IPS-11a (cell line): ENCODE data around the gene PFDN1.
"Not testable (repeated sequence)": the region's sequence is repeated elsewhere in the genome, so short reads cannot be mapped to it uniquely, and the experiment has no call there.

Experiments
- H3K4me3 ChIP-seq: one replicate; pipeline ENCODE4 v1.5.1; 2013; ENCODE audit warnings: low read depth, low read length, control low read depth

PFDN1 gene

GRCh38 chr5:140217299-140218026 is 85.4 kb downstream of the PFDN1 start:
- no peak overlapping the region for H3K4me3 ChIP-seq

DNA sequence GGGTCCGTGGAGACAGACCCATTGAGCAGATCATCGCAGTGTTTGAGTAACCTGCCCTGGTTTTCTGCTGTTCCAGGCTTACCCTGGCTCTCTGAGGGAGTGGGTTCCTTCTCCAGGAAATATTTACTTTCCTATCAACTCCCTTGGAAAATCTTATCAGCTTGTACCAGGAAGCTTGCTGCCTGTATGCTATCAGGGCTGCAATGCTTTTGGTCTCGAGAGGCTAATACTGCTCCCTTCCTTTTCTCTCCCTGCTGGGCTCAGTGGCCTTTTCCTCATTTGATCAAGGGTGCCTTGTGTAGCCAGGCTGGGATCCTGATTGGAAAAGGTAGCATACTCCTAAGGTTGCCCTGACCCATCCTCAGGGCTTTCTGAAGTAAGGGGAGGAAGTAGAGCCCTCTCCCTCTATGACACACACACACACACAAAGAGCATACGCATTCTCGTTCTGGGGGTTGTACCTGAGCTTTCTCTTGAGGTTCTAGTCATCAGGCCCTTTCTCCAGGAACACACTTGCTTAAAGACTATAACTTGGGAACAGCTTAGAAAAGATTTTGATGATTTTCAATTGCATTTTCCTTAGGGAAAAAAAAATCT is 86.3 kb downstream of the PFDN1 start:
- no peak overlapping the region for H3K4me3 ChIP-seq

GRCh38 chr5:140215276-140215675 is 87.6 kb downstream of the PFDN1 start:
- H3K4me3 ChIP-seq = no peak overlapping the region

- no peak overlapping the region for H3K4me3 ChIP-seq
Measured at GRCh38 chr5:140214831-140215230, 88.1 kb downstream of the PFDN1 start.

- H3K4me3 ChIP-seq = no peak overlapping the region
Measured at GRCh38 chr5:140213370-140213983, 89.4 kb downstream of the PFDN1 start.

- no peak overlapping the region for H3K4me3 ChIP-seq
Measured at GRCh38 chr5:140208065-140208464, 94.8 kb downstream of the PFDN1 start.

DNA sequence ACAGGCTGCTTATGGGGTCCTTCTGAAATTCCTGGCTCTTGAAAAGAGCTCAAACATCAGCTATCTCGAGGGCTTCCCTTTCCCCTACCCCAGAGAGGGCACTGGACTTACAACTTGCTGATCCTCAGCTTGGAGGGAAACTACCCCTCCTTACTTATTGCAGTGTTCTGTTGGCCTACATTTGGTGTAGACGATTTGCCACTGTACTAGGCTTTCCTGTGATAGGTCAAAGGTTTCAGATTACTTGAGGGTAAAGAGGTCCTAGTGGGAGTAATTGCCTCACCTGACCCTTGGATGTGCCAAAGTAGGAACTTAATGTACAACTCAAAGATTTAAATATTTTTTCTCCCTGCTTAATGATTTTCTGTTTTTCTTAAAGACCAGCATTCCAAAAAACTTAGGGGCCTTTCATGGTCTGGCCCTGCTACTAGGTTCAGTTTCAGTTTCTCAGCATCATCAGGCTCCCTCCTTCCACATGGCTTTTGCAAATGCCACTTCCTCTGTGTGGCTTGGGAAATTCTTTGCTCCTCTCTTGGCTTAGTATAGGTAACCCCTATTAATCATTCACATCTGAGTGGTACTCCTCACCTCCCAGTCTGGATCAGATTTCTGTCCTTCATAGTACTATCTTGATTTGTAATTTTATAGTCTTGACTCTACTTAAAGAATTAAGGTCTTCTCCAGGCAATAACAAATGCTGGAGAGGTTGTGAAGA is 95.5 kb downstream of the PFDN1 start:
- H3K4me3 ChIP-seq = no peak overlapping the region

DNA sequence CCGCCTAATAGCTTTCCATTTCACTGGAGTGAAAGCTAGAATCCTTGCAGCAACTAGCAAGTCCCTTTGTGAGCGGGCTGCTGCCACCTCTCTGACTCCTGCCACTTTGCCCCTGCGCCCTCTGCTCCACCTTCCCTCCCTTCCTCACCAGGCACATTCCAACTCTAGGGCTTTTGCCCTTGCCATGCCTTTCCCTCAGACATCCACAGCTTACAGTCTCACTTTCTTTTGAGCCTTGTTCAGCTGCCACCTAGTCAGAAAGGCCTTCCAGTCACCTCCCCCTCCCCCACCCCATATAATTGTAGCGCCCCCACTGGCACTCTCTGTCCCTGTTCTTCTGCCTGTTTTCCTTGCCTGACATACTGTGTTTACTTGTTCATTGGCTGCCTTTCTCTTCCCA is 96.9 kb downstream of the PFDN1 start:
- no peak overlapping the region for H3K4me3 ChIP-seq

- no peak overlapping the region for H3K4me3 ChIP-seq
Measured at GRCh38 chr5:140205216-140205615, 97.7 kb downstream of the PFDN1 start.

DNA sequence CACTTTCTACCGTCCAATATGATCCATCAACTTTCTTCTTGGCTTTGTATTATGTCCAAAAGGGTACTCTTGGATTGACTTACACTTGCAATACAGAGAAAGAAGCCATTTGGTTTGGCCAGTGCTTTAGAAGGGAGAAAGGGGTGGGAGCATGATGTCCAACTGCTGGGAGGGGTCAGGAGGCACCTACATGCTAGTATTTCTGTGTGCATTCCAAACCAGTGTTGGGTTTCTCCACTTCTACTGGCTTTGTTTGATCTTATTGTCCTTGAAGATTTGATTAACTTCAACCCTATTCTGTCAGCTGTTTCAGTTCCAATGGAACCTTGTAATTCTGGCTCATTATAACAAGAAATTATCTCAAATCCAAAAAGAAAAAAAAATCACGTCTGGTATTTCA is 100.3 kb downstream of the PFDN1 start:
- no peak overlapping the region for H3K4me3 ChIP-seq

DNA sequence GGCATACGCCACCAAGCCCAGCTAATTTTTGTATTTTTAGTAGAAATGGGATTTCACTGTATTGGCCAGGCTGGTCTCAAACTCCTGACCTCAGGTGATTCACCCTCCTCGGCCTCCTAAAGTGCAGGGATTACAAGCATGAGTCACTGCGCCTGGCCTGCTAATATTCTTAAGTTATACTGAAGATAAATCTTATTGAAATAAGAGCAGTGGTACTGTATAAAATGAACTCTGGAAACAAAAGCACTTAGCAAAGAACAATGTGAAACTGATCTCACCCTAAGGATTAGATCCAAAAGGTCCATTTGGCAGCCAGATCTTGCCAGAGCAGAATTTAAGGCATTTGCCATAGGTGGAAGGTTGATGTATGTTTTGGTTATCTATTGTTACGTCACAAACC is 100.8 kb downstream of the PFDN1 start:
- H3K4me3 ChIP-seq = no peak overlapping the region

DNA sequence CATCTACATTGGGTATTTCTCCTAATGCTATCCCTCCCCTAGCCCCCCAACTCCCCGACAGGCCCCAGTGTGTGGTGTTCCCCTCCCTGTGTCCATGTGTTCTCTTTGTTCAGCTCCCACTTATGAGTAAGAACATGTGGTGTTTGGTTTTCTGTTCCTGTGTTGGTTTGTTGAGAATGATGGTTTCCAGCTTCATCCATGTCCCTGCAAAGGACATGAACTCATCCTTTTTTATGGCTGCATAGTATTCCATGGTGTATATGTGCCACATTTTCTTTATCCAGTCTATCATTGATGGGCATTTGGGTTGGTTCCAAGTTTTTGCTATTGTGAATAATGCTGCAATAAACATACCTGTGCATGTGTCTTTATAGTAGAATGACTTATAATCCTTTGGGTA is 104.0 kb downstream of the PFDN1 start:
- not testable (repeated sequence) for H3K4me3 ChIP-seq

DNA sequence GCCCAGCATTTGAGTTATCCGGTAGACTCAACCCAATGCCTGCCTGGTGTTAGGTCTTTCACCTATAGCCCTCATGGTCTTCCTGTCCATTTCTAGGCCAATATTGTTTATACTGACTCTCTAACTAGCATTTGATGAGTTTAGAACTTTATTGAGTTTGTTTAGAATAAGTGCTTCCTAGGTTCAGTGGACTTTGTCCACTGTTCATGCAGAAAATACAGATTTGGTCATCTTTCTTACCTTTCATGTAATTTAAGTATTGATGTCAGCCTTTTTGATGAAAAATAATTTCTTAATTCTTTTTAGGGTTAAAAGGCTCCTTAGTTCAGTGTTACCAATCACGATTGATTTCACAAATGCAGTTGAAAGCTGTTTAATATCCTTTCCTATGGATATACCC is 105.9 kb downstream of the PFDN1 start:
- no peak overlapping the region for H3K4me3 ChIP-seq

DNA sequence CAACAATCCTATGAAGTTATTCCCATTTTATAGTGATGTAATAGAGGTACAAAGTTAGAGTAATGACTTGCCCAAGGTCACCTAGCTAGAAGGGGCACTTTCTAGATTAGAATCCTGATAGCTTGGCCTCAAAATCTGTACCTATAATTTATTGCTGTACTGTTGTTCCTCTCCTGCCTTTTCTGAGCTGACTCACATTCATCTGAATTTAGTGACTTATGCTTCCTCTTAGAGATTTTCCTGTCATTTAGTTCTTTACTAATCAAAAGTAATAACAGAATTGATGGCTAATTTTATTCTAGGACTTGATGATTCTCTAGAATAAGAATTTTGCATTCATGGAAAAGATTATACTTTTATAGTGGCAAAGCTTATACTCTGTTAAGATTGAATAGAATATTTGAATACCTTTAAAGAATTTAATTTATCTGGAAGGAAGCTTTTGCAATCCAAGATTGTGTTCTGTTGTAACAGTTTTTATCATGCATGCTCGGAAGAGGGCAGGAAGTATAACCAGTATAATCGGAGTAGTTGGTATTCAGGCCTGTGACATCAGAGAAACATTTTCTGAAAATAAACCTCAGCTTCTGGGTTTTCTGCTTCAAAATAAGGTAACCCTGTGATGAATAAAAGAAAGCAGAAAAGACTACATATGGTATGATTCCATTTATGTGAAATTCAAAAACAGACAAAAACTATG is 106.6 kb downstream of the PFDN1 start:
- no peak overlapping the region for H3K4me3 ChIP-seq
